Gastroesophageal sphincter (tissue), 4 donors: Measurements from ENCODE around the gene INO80B. TPM values are rescaled to one million over a fixed set of nuclear protein-coding genes. Genes with fewer than 3 reads are reported as not detected.
"Not testable (repeated sequence)": the region's sequence is repeated elsewhere in the genome, so short reads cannot be mapped to it uniquely, and the experiment has no call there.

ENCODE experiments used
- ATAC-seq: fragments of 150-250 bp; one replicate; pipeline ENCODE4 v1.9.1; 2016; ENCODE audit warnings: mild to moderate bottlenecking, moderate library complexity
- H3K27ac ChIP-seq, 4 donors: fragments of 200-600 bp; sonication (generic) in 3 of 4; 1 replicate in 3 of 4; 2 replicates in 1 of 4; pipeline ENCODE4 v1.5.1; 2016 to 2019
- H3K27me3 ChIP-seq: fragments of 200-600 bp; sonication (generic); one replicate; pipeline ENCODE4 v1.5.1; 2019
- H3K36me3 ChIP-seq, 2 donors: fragments of 200-600 bp; sonication (generic); one replicate each; pipeline ENCODE4 v1.5.1; 2019; ENCODE audit warnings: control low read depth in 1 of 2
- H3K4me1 ChIP-seq, 3 donors: fragments of 200-600 bp; sonication (generic); 1 replicate in 2 of 3; 2 replicates in 1 of 3; pipeline ENCODE4 v1.5.1; 2016 to 2019; ENCODE audit warnings: control low read depth in 2 of 3
- H3K4me3 ChIP-seq, 2 donors: fragments of 200-600 bp; sonication (generic); one replicate each; pipeline ENCODE4 v1.5.1; 2019; ENCODE audit warnings: mild to moderate bottlenecking in 1 of 2, moderate library complexity in 1 of 2
- H3K9me3 ChIP-seq, 3 donors: fragments of 200-600 bp; sonication (generic); one replicate each; pipeline ENCODE4 v1.5.1; 2017 to 2019; ENCODE audit warnings: control low read depth in 2 of 3
- EP300 ChIP-seq: sonication (generic); formaldehyde crosslinking; IDR thresholded peaks from one replicate; pipeline ENCODE4 v1.6.1; 2017; ENCODE audit warnings: antibody characterized with exemption, mild to moderate bottlenecking
- POLR2A ChIP-seq, 2 donors: fragments of 450-650 bp; IDR thresholded peaks; one replicate each; pipeline ENCODE4 v1.6.1; 2017; ENCODE audit warnings: antibody characterized with exemption in 2 of 2, mild to moderate bottlenecking in 2 of 2, moderate library complexity in 1 of 2
- POLR2AphosphoS5 ChIP-seq: sonication (generic); formaldehyde crosslinking; IDR thresholded peaks from one replicate; pipeline ENCODE4 v1.6.1; 2017; ENCODE audit warnings: antibody characterized with exemption
- WGBS, 2 donors: methylation state at CpG; one replicate each; pipeline ENCODE4 v1.1.5; 2018; ENCODE audit warnings: low coverage in 1 of 2; 5-methylcytosine and 5-hydroxymethylcytosine counted together
- total RNA-seq, 4 donors: library from RNA; depleted of rRNA; stranded (reverse); fragments of >200 nt; gene quantifications; one replicate each; pipeline ENCODE4 v1.1.0, GENCODE V29; 2016
- TF ChIP-seq, protein P1 (sequence below), 4 experiments: fragments of 200-600 bp in 2 of 4; fragments of 450-650 bp in 2 of 4; sonication (generic) in 1 of 4; IDR thresholded peaks; one replicate each; pipeline ENCODE4 v1.5.1; 2017 to 2019; ENCODE audit warnings: antibody characterized with exemption in 4 of 4, mild to moderate bottlenecking in 2 of 4, moderate library complexity in 2 of 4

The INO80B gene
- total RNA-seq, 4 donors from 2014 or later: 14.3 to 26.4 (median 19.2) TPM

DNA sequence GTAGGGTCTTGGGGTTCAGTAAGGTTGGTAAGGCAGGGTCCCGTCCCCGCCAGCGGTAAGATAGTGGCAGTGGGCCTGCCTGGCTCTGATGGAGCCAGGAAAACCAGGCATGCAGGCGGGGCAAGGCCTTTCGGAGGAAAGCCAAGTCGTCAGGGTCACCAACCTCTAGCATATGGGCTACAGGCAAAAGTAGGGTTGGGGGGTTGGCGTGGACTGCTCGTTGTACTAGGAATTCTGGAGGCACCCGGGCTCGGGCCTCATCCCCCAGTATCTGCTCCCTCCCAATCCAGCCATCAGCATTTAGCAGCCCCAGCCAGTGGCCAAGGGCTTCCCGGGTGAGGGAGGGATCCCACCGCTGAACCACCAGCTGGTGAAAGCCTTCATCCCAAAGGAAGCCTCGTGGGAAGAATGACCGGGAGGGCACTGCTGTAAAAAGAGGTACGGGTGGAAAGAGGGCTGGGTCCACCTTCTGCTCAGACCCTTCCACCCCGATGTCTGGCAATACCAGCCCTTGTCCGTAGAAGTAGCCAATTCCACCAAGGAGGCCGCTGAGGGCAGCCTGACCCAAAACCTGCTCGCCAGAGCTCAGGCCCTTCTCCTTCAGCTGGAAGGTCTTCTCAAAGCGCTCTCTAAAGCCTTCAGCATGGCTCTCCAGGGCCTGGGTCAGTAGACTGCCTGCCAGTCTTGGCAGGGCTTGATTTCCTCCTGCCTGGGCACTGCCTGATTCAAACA lies 7.3 kb downstream of the INO80B start:
- H3K4me1 ChIP-seq: peaks cover 2 to 40% (median 18%) of the 10 kb centered on the region in 3 donors
- 40 to 84% methylated on average over 1 to 5 of the region's 20 CpGs for WGBS, 2 donors
- H3K27ac ChIP-seq: no peak overlapping the region
- no peak overlapping the region for H3K4me3 ChIP-seq
- no peaks in the 10 kb centered on the region for H3K9me3 ChIP-seq
- H3K36me3 ChIP-seq: peaks cover 0 to 25% of the 10 kb centered on the region in 2 donors
- ATAC-seq: no peak
- H3K27me3 ChIP-seq: no peaks in the 10 kb centered on the region
- TF ChIP-seq POLR2AphosphoS5 (no peak), POLR2A (IDR thresholded peaks at IDR 0.05) (no peak)

DNA sequence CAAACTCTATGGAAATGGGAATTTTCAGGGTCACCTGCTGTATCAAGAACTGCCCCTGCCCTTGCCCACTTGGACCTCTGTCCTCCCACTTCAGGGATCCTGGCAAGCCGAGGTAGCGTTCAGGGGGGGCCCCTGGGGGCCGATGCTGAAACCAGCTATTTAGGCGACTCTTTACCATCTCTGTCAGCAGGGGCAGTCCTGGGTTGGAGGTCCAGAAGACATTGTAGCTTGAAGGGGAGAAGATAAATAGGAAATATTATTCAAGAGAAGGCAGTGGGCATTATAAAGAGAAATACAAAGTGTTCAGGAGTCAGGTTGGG lies 7.9 kb downstream of the INO80B start:
- peaks cover 2 to 35% (median 17%) of the 10 kb centered on the region in 3 donors for H3K4me1 ChIP-seq
- TF ChIP-seq POLR2A (IDR thresholded peaks at IDR 0.05) (no peak), POLR2AphosphoS5 (no peak), EP300 (no peak)
- TF ChIP-seq, protein P1, sequence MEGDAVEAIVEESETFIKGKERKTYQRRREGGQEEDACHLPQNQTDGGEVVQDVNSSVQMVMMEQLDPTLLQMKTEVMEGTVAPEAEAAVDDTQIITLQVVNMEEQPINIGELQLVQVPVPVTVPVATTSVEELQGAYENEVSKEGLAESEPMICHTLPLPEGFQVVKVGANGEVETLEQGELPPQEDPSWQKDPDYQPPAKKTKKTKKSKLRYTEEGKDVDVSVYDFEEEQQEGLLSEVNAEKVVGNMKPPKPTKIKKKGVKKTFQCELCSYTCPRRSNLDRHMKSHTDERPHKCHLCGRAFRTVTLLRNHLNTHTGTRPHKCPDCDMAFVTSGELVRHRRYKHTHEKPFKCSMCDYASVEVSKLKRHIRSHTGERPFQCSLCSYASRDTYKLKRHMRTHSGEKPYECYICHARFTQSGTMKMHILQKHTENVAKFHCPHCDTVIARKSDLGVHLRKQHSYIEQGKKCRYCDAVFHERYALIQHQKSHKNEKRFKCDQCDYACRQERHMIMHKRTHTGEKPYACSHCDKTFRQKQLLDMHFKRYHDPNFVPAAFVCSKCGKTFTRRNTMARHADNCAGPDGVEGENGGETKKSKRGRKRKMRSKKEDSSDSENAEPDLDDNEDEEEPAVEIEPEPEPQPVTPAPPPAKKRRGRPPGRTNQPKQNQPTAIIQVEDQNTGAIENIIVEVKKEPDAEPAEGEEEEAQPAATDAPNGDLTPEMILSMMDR (IDR thresholded peaks at IDR 0.05): no peak
- H3K27me3 ChIP-seq: no peaks in the 10 kb centered on the region
- peaks cover 0 to 25% of the 10 kb centered on the region in 2 donors for H3K36me3 ChIP-seq
- no peak overlapping the region for H3K27ac ChIP-seq
- no peak overlapping the region for H3K4me3 ChIP-seq
- no peak for ATAC-seq
- WGBS, 2 donors: 100% methylated on average over 1 of the region's 4 CpGs; no CpG with 5 or more reads in 1 of the 2 donors
- H3K9me3 ChIP-seq: no peaks in the 10 kb centered on the region

DNA sequence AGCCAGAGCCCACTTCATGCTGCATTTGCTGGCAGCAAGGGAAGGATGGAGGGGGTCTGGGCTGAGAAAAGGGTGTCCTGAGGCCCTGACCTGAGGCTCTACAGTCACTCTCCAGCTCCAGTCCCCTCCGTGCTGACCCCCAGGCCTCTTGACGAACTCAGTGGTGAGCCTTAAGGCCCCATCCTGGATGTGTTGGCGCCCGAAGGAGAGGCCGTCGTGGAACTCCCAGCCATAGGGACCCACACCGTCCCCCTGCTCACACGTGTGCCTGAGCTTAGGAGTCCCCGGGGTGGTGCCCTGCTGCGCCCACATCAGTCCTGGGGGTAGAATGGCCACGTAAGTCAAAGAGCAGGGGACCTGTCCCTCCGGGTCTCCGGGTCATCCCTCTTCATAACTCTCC lies 9.5 kb downstream of the INO80B start:
- no peak for ATAC-seq
- no CpG with 5 or more reads among the region's 13 CpGs for WGBS, 2 donors
- Histone ChIP-seq H3K9me3 (no peaks in the 10 kb centered on the region), H3K4me1 (peaks cover 2 to 26% (median 9%) of the 10 kb centered on the region in 3 donors), H3K27ac (peak overlapping the region; percentile 30 to 90 (median 88)), H3K27me3 (no peaks in the 10 kb centered on the region), H3K4me3 (peak overlapping the region; percentile 85 to 95), H3K36me3 (peaks cover 0 to 25% of the 10 kb centered on the region in 2 donors)
- no peak for TF ChIP-seq POLR2A (IDR thresholded peaks at IDR 0.05)
- TF ChIP-seq EP300: no peak
- no peak for TF ChIP-seq POLR2AphosphoS5
- TF ChIP-seq, protein P1 (IDR thresholded peaks at IDR 0.05): no peak

DNA sequence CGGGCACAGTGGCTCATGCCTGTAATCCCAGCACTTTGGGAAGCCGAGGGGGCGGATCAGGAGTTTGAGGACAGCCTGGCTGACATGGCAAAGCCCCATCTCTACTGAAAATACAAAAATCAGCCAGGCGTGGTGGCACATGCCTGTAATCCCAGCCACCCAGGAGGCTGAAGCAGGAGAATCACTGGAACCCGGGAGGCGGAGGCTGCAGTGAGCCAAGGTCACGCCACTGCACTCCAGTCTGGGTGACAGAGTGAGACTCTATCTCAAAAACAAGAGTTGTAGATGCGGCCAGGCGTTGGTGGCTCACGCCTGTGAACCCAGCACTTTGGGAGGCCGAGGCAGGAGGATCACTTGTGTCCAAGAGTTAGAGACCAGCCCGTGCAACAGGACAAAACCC lies 15.9 kb downstream of the INO80B start:
- Histone ChIP-seq H3K4me1 (peaks cover 4 to 35% (median 10%) of the 10 kb centered on the region in 3 donors), H3K36me3 (peaks cover 0 to 18% of the 10 kb centered on the region in 2 donors)
- WGBS, 2 donors: 90 to 94% methylated on average over 4 to 5 of the region's 12 CpGs
- H3K9me3 ChIP-seq, ATAC-seq, H3K27ac ChIP-seq, H3K27me3 ChIP-seq, H3K4me3 ChIP-seq: not testable (repeated sequence)

DNA sequence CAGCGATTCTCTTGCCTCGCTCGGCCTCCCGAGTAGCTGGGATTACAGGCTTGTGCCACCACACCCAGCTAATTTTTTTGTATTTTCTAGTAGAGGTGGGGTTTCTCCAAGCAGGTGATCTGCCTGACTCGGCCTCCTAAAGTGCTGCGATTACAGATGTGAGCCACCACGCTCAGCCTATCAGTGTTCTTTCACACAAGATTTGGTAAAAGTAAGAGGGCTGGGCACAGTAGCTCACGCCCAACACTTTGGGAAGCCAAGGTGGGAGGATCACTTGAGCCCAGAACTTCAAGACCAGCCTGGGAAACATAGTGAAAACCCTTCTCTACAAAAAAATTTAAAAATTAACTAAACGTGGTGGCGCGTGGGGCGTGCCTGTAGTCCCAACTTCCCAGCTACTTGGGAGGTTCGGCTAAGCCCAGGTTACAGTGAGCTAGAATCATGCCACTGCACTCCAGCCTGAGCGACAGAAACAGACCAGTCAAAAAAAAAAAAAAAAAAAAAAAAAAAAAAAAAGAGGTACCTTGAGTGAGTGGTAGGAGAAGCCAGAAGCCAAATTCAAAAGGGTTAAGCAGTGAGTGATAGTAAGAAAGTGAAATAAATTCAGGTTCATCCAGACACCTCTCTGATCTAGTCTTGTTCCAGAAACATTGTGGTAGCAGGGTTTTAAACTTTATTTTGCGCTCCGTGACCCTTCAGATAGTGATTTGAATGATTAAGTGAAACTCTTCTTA lies 16.6 kb downstream of the INO80B start:
- no peaks in the 10 kb centered on the region for H3K27me3 ChIP-seq
- 47 to 52% methylated on average over 6 to 11 of the region's 16 CpGs for WGBS, 2 donors
- peaks cover 0 to 26% of the 10 kb centered on the region in 2 donors for H3K36me3 ChIP-seq
- peak overlapping the region; percentile 52 to 89 (median 86) for H3K27ac ChIP-seq
- peak overlapping the region; percentile 43 to 63 for H3K4me3 ChIP-seq
- H3K9me3 ChIP-seq: no peaks in the 10 kb centered on the region
- TF ChIP-seq, protein P1 (IDR thresholded peaks at IDR 0.05): no peak
- TF ChIP-seq POLR2AphosphoS5: no peak
- no peak for TF ChIP-seq POLR2A (IDR thresholded peaks at IDR 0.05)
- TF ChIP-seq EP300: no peak
- peaks cover 4 to 28% (median 10%) of the 10 kb centered on the region in 3 donors for H3K4me1 ChIP-seq
- ATAC-seq: no peak
